Measurements from ENCODE around the gene RAG1. TPM values are rescaled to one million over a fixed set of nuclear protein-coding genes. Genes with fewer than 3 reads are reported as not detected.

RAG1 gene
- total and polyA plus RNA-seq, 2 experiments from 2014 or later: 0.11 to 0.49 TPM

DNA sequence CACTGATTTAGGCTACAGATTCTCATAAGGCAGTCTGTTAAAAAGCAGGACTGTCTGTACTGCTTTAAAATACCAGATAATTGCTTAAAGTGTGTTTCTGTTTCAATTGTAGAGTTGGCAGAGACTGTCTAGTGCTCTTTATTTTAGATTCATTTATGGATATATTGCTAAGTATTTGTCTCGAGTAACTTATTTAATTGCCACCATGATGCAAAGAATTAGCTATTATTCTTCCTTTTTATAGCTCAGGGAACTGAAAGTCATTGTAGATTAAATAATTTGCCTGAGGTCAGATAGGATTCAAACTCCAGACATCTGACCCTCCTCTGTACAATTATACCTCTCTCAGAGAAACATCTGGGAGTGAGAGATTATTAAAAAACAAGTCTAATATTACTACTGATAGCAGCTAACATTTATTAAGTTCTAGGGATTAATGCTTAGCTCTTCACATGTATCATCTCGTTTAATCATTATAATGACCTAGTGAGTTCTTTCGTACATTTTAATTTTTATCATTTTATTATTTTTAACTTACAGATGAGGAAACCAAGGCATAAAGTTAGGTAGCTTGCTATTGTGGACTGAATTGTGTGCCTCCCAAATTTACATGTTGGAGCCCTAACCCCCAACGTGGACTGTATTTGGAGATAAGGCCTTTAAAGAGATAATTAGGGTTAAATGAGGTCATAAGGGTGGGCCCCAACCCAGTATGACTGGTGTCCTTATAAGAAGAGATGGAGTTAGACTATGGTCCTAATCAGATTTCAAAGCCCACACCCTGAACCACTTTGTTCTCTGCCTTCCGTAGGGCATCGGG is 49.9 kb downstream of the RAG1 start:
- in situ Hi-C loops (cut with MboI): no loop called here
- Histone ChIP-seq H3K9me2 (ENCODE audit: insufficient read depth) (no peaks in the 10 kb centered on the region), H3K4me1 (ENCODE audit: insufficient read depth) (no peaks in the 10 kb centered on the region), H3F3A (ENCODE audit: insufficient read depth) (no peaks in the 10 kb centered on the region), H3K9ac (no peak overlapping the region), H3K79me2 (ENCODE audit: insufficient read depth) (no peaks in the 10 kb centered on the region), H3K36me3 (ENCODE audit: low read depth) (no peaks in the 10 kb centered on the region), H2AFZ (no peak overlapping the region), H3K9me3 (ENCODE audit: low read depth) (no peaks in the 10 kb centered on the region), H3K4me3 (no peak overlapping the region), H4K20me1 (ENCODE audit: insufficient read depth) (no peaks in the 10 kb centered on the region), H3K27ac (no peak overlapping the region), H3K4me2 (ENCODE audit: unreplicated experiment) (no peak overlapping the region), H3K27me3 (replicated peaks; ENCODE audit: insufficient read depth) (no peaks in the 10 kb centered on the region)
- TF ChIP-seq EZH2phosphoT487 (IDR thresholded peaks at IDR 0.05; ENCODE audit: insufficient read depth, low read depth): no peak
- no peak for TF ChIP-seq EZH2 (IDR thresholded peaks at IDR 0.05; ENCODE audit: insufficient read depth, poor library complexity, severe bottlenecking)
- DNase-seq: no peak
- WGBS, 2 experiments (ENCODE audit: low coverage in 1 of 2, low lambda C conversion rate in 2 of 2, missing lambda C conversion rate in 2 of 2): 81 to 92% methylated on average over 6 of the region's 6 CpGs

DNA sequence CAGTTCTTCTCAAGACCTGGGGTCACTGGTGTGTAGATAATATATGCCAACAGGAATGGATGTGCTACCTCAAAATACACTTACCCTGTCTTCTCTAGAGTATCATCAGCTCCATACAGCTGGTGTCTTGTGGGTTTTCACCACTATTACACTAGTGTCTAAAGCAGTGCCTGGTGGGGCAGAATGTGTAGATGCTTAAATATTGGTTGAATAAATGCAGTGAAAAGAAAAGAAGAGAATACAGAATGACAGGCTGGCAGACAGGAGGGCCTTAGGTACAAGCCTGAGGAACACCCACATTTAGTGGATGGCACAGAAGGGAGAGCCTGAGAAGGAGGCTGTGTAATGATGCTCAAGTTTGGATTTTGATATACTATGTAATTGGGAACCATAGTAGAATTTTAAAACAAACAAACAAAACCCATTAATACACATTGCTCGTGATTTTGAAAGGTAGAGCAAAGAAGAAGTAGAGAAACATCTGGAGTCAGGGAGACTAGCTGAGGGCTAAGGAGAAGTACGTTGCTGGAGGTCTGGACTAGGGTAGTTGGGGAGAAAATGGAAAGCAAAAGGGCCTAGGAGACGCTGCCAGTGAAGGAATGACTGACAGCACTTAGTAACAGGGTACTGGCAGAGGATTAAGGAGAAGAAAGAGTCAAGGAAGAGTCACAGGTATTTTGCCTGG is 50.7 kb downstream of the RAG1 start:
- no peak overlapping the region for H3K4me2 ChIP-seq (ENCODE audit: unreplicated experiment)
- in situ Hi-C loops (cut with MboI): no loop called here
- DNase-seq: no peak
- no peaks in the 10 kb centered on the region for H3K27me3 ChIP-seq (replicated peaks; ENCODE audit: insufficient read depth)
- H4K20me1 ChIP-seq (ENCODE audit: insufficient read depth): no peaks in the 10 kb centered on the region
- no peak overlapping the region for H3K27ac ChIP-seq
- H2AFZ ChIP-seq: peak overlapping the region; percentile 11; the same call in 1 of the 2 replicates
- no peaks in the 10 kb centered on the region for H3K79me2 ChIP-seq (ENCODE audit: insufficient read depth)
- no peak overlapping the region for H3K9ac ChIP-seq
- no peaks in the 10 kb centered on the region for H3F3A ChIP-seq (ENCODE audit: insufficient read depth)
- H3K9me2 ChIP-seq (ENCODE audit: insufficient read depth): no peaks in the 10 kb centered on the region
- H3K9me3 ChIP-seq (ENCODE audit: low read depth): no peaks in the 10 kb centered on the region
- no peaks in the 10 kb centered on the region for H3K4me1 ChIP-seq (ENCODE audit: insufficient read depth)
- no peak for TF ChIP-seq EZH2phosphoT487 (IDR thresholded peaks at IDR 0.05; ENCODE audit: insufficient read depth, low read depth)
- TF ChIP-seq EZH2 (IDR thresholded peaks at IDR 0.05; ENCODE audit: insufficient read depth, poor library complexity, severe bottlenecking): no peak
- no peaks in the 10 kb centered on the region for H3K36me3 ChIP-seq (ENCODE audit: low read depth)
- WGBS, 2 experiments (ENCODE audit: low coverage in 1 of 2, low lambda C conversion rate in 2 of 2, missing lambda C conversion rate in 2 of 2): 52 to 53% methylated on average over 3 of the region's 3 CpGs
- H3K4me3 ChIP-seq: no peak overlapping the region

DNA sequence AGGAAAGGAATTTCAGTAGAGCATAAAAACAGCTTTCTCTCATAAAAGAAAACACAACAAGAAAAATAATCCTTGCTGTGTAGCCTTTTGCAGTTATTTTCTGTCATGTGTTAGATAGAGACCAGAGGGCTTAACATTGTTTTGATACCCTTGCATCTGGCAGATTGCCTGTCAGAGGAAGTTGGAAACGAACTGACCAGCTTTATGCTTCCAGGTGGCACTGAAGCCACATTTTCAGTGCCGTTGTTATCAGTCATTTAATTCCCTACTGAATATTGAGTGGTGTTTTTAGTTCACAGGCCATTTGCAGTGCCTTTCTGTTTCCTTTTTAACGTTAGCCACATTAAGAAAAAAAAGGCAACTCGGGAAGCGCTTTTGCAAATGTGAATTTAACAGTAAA is 51.7 kb downstream of the RAG1 start:
- Histone ChIP-seq H3K27me3 (replicated peaks; ENCODE audit: insufficient read depth) (no peaks in the 10 kb centered on the region), H3K4me1 (ENCODE audit: insufficient read depth) (no peaks in the 10 kb centered on the region), H3K4me2 (ENCODE audit: unreplicated experiment) (no peak overlapping the region), H4K20me1 (ENCODE audit: insufficient read depth) (no peaks in the 10 kb centered on the region), H3K9me2 (ENCODE audit: insufficient read depth) (no peaks in the 10 kb centered on the region), H2AFZ (no peak overlapping the region), H3K79me2 (ENCODE audit: insufficient read depth) (no peaks in the 10 kb centered on the region), H3K27ac (no peak overlapping the region), H3K4me3 (no peak overlapping the region), H3K9ac (no peak overlapping the region), H3F3A (ENCODE audit: insufficient read depth) (no peaks in the 10 kb centered on the region), H3K36me3 (ENCODE audit: low read depth) (no peaks in the 10 kb centered on the region), H3K9me3 (ENCODE audit: low read depth) (no peaks in the 10 kb centered on the region)
- WGBS, 2 experiments (ENCODE audit: low coverage in 1 of 2, low lambda C conversion rate in 2 of 2, missing lambda C conversion rate in 2 of 2): 49 to 52% methylated on average over 5 of the region's 5 CpGs
- TF ChIP-seq EZH2 (IDR thresholded peaks at IDR 0.05; ENCODE audit: insufficient read depth, poor library complexity, severe bottlenecking) (no peak), EZH2phosphoT487 (IDR thresholded peaks at IDR 0.05; ENCODE audit: insufficient read depth, low read depth) (no peak)
- in situ Hi-C loops (cut with MboI): no loop called here
- no peak for DNase-seq

DNA sequence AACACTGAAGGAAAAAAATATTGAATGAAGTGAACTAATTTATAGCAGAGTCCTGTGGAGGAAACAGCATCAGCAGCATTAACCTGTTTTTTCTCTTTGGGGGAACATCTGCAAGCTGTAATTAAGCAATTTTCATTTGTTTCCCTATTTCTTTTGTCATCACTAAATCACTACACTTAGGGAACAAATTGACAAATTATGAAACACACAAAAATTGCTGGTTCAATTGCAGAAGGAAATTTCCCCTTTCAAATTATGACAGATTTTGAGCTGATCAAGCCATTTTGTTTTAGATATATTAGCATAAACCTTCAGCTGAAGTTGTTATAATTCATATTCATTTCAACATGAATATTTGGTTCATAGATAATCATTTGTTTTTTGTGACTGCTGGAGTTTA is 52.4 kb downstream of the RAG1 start:
- TF ChIP-seq EZH2 (IDR thresholded peaks at IDR 0.05; ENCODE audit: insufficient read depth, poor library complexity, severe bottlenecking): no peak
- no peak for TF ChIP-seq EZH2phosphoT487 (IDR thresholded peaks at IDR 0.05; ENCODE audit: insufficient read depth, low read depth)
- no peaks in the 10 kb centered on the region for H3K9me2 ChIP-seq (ENCODE audit: insufficient read depth)
- no peaks in the 10 kb centered on the region for H3F3A ChIP-seq (ENCODE audit: insufficient read depth)
- no peak overlapping the region for H3K4me2 ChIP-seq (ENCODE audit: unreplicated experiment)
- H3K4me3 ChIP-seq: no peak overlapping the region
- in situ Hi-C loops (cut with MboI): no loop called here
- no peaks in the 10 kb centered on the region for H3K27me3 ChIP-seq (replicated peaks; ENCODE audit: insufficient read depth)
- H3K4me1 ChIP-seq (ENCODE audit: insufficient read depth): no peaks in the 10 kb centered on the region
- DNase-seq: no peak
- no peaks in the 10 kb centered on the region for H3K9me3 ChIP-seq (ENCODE audit: low read depth)
- H2AFZ ChIP-seq: no peak overlapping the region
- no peaks in the 10 kb centered on the region for H3K36me3 ChIP-seq (ENCODE audit: low read depth)
- H4K20me1 ChIP-seq (ENCODE audit: insufficient read depth): no peaks in the 10 kb centered on the region
- H3K27ac ChIP-seq: no peak overlapping the region
- no peaks in the 10 kb centered on the region for H3K79me2 ChIP-seq (ENCODE audit: insufficient read depth)
- H3K9ac ChIP-seq: no peak overlapping the region

Data from GM23248 (cell line).